CD14-positive monocyte (primary cell): ENCODE results near the gene LIPE. TPM values are rescaled to one million over a fixed set of nuclear protein-coding genes. Genes with fewer than 3 reads are reported as not detected.
A peak's percentile ranks its signal among the peaks of the same experiment; 100 is the strongest.

Source experiments
- DNase-seq, 3 donors: peaks; one replicate each; pipeline ENCODE4 v3.0.0-alpha.2; 2011 to 2022
- H2AFZ ChIP-seq: 2 replicates; pipeline ENCODE4 v1.6.0; 2012; ENCODE audit warnings: mild to moderate bottlenecking, low read depth, low read length, inconsistent platforms; ENCODE audit not compliant: insufficient read depth, poor library complexity, severe bottlenecking
- H3K27ac ChIP-seq, 2 donors: 1 replicate in 1 of 2; 2 replicates in 1 of 2; pipeline ENCODE4 v1.5.1; 2012 to 2013; ENCODE audit warnings: low read length in 2 of 2, control low read depth in 1 of 2, inconsistent platforms in 1 of 2, low read depth in 1 of 2, mild to moderate bottlenecking in 1 of 2
- H3K27me3 ChIP-seq, 2 donors: one replicate each; pipeline versions ENCODE4 v1.6.0 to v1.6.1; 2011 to 2013; ENCODE audit warnings: low read length in 2 of 2; ENCODE audit not compliant: control insufficient read depth in 2 of 2, insufficient read depth in 2 of 2
- H3K36me3 ChIP-seq, 2 donors: replicated peaks in 1 of 2; 1 replicate in 1 of 2; 2 replicates in 1 of 2; pipeline versions ENCODE4 v1.5.1 to v1.6.1; 2012 to 2013; ENCODE audit warnings: low read length in 2 of 2, control low read depth in 1 of 2, inconsistent platforms in 1 of 2, mild to moderate bottlenecking in 1 of 2; ENCODE audit not compliant: insufficient read depth in 2 of 2, control insufficient read depth in 1 of 2
- H3K4me1 ChIP-seq, 2 donors: 1 replicate in 1 of 2; 2 replicates in 1 of 2; pipeline versions ENCODE4 v1.5.1 to v1.6.1; 2012 to 2013; ENCODE audit warnings: low read length in 2 of 2, control low read depth in 1 of 2, inconsistent platforms in 1 of 2, mild to moderate bottlenecking in 1 of 2, moderate library complexity in 1 of 2; ENCODE audit not compliant: insufficient read depth in 2 of 2, control insufficient read depth in 1 of 2
- H3K4me2 ChIP-seq: replicated peaks from 2 replicates; pipeline ENCODE3; 2012; ENCODE audit warnings: low read length, moderate library complexity, mild to moderate bottlenecking; ENCODE audit not compliant: poor library complexity, severe bottlenecking; ENCODE audit errors: extremely low read depth
- H3K4me3 ChIP-seq, 3 experiments: fragments of 200-600 bp in 1 of 3; sonication (generic) in 1 of 3; replicated peaks in 1 of 3; 1 replicate in 2 of 3; 2 replicates in 1 of 3; pipeline ENCODE4 v1.5.1; 2011 to 2013; ENCODE audit warnings: low read length in 3 of 3, mild to moderate bottlenecking in 3 of 3, control low read depth in 2 of 3, low read depth in 2 of 3, inconsistent platforms in 1 of 3, moderate library complexity in 1 of 3
- H3K79me2 ChIP-seq: 2 replicates; pipeline ENCODE4 v1.6.0; 2012; ENCODE audit warnings: mild to moderate bottlenecking, control low read depth, inconsistent platforms, low read length, moderate library complexity; ENCODE audit not compliant: insufficient read depth
- H3K9ac ChIP-seq: 2 replicates; pipeline ENCODE4 v1.6.0; 2017; ENCODE audit warnings: low read length, mild to moderate bottlenecking; ENCODE audit not compliant: insufficient read depth, poor library complexity, severe bottlenecking
- H3K9me3 ChIP-seq, 2 donors: replicated peaks in 1 of 2; 1 replicate in 1 of 2; 2 replicates in 1 of 2; pipeline versions ENCODE4 v1.5.1 to v1.6.1; 2012 to 2013; ENCODE audit warnings: low read length in 2 of 2, control low read depth in 1 of 2; ENCODE audit not compliant: control insufficient read depth in 1 of 2, insufficient read depth in 1 of 2
- H4K20me1 ChIP-seq: 2 replicates; pipeline ENCODE4 v1.6.0; 2012; ENCODE audit warnings: mild to moderate bottlenecking, low read length, control low read depth, moderate library complexity; ENCODE audit not compliant: insufficient read depth
- H3K27ac Mint-ChIP-seq, 7 donors: one replicate each; pipeline ENCODE4 v1.8.0; 2020; ENCODE audit warnings: mild to moderate bottlenecking in 7 of 7, mixed read lengths in 7 of 7, moderate library complexity in 6 of 7, inconsistent platforms in 2 of 7
- H3K27me3 Mint-ChIP-seq, 3 donors: one replicate each; pipeline ENCODE4 v1.8.0; 2021 to 2022; ENCODE audit warnings: low read depth in 3 of 3, mild to moderate bottlenecking in 3 of 3, mixed read lengths in 3 of 3, moderate library complexity in 3 of 3, inconsistent platforms in 1 of 3
- H3K36me3 Mint-ChIP-seq, 2 donors: one replicate each; pipeline ENCODE4 v1.8.0; 2020; ENCODE audit warnings: mixed read lengths in 2 of 2, inconsistent platforms in 1 of 2, mild to moderate bottlenecking in 1 of 2
- H3K4me1 Mint-ChIP-seq: one replicate; pipeline ENCODE4 v1.8.0; 2020; ENCODE audit warnings: mild to moderate bottlenecking, mixed read lengths
- H3K4me3 Mint-ChIP-seq, 2 donors: one replicate each; pipeline ENCODE4 v1.8.0; 2020; ENCODE audit warnings: mild to moderate bottlenecking in 2 of 2, mixed read lengths in 2 of 2, moderate library complexity in 1 of 2
- H3K9me3 Mint-ChIP-seq, 7 donors: one replicate each; pipeline ENCODE4 v1.8.0; 2020 to 2022; ENCODE audit warnings: mixed read lengths in 7 of 7, mild to moderate bottlenecking in 6 of 7, moderate library complexity in 6 of 7, inconsistent platforms in 2 of 7
- CTCF ChIP-seq: fragments of 200-600 bp; IDR thresholded peaks from one replicate; pipeline ENCODE4 v1.8.0; 2022; ENCODE audit warnings: antibody characterized with exemption, mild to moderate bottlenecking
- WGBS: methylation state at CpG from one replicate; pipeline ENCODE4 v1.1.5; 2013; ENCODE audit warnings: missing lambda C conversion rate; ENCODE audit not compliant: insufficient coverage; 5-methylcytosine and 5-hydroxymethylcytosine counted together
- intact Hi-C, 2 donors: fragments of 100-400 bp; cut with micrococcal nuclease; formaldehyde crosslinking; loops; one replicate each; pipeline versions ENCODE4 v1.15.0 to v1.15.1; 2023
- polyA plus RNA-seq, 3 donors: library from polyadenylated mRNA; depleted of rRNA in 1 of 3; unstranded in 2 of 3; stranded (reverse) in 1 of 3; fragments of 300-500 nt in 2 of 3; fragments of >200 nt in 1 of 3; fragmentation: Illumina TruSeq in 2 of 3; gene quantifications; 1 replicate in 2 of 3; 2 replicates in 1 of 3; pipeline ENCODE4 v1.2.3, GENCODE V29; 2012 to 2021

The LIPE gene
- polyA plus RNA-seq, 3 donors = 0.31 TPM; not detected in 2

GRCh38 chr19:42440357-42441048 lies 13.3 kb upstream of the LIPE start:
- H3K27ac ChIP-seq = no peak overlapping the region
- H2AFZ ChIP-seq = no peak overlapping the region
- H3K4me1 ChIP-seq = peaks cover 0 to 6% of the 10 kb centered on the region in 2 donors
- Mint-ChIP-seq H3K36me3 (no peaks in the 10 kb centered on the region), H3K4me1 (peaks cover 15% of the 10 kb centered on the region), H3K9me3 (no peaks in the 10 kb centered on the region), H3K27me3 (peaks cover 7 to 14% (median 7%) of the 10 kb centered on the region in 3 donors), H3K4me3 (peak overlapping the region in 1 of 2 donors; percentile 60), H3K27ac (no peak overlapping the region)
- H3K27me3 ChIP-seq = peaks cover 0 to 3% of the 10 kb centered on the region in 2 donors
- 29% methylated on average over 3 of the region's 16 CpGs for WGBS
- H3K4me2 ChIP-seq = no peak overlapping the region
- no peak overlapping the region for H3K4me3 ChIP-seq
- H4K20me1 ChIP-seq = no peaks in the 10 kb centered on the region
- no peak overlapping the region for H3K9ac ChIP-seq
- TF ChIP-seq CTCF = peak; percentile 95
- intact Hi-C loops = no loop called here
- H3K9me3 ChIP-seq = no peaks in the 10 kb centered on the region
- H3K79me2 ChIP-seq = no peaks in the 10 kb centered on the region
- H3K36me3 ChIP-seq = no peaks in the 10 kb centered on the region
- peak; percentile 59 to 67 (median 59) for DNase-seq

- Histone ChIP-seq H3K9me3 (no peaks in the 10 kb centered on the region), H3K9ac (no peak overlapping the region), H3K36me3 (no peaks in the 10 kb centered on the region), H4K20me1 (no peaks in the 10 kb centered on the region), H3K79me2 (no peaks in the 10 kb centered on the region), H3K4me2 (no peak overlapping the region), H3K27ac (no peak overlapping the region), H2AFZ (no peak overlapping the region), H3K27me3 (peaks cover 0 to 2% of the 10 kb centered on the region in 2 donors), H3K4me1 (peaks cover 0 to 4% of the 10 kb centered on the region in 2 donors), H3K4me3 (no peak overlapping the region)
- intact Hi-C loops = no loop called here
- Mint-ChIP-seq H3K36me3 (no peaks in the 10 kb centered on the region), H3K27me3 (peaks cover 7 to 13% (median 8%) of the 10 kb centered on the region in 3 donors), H3K4me3 (no peak overlapping the region), H3K9me3 (no peaks in the 10 kb centered on the region), H3K4me1 (peaks cover 15% of the 10 kb centered on the region), H3K27ac (no peak overlapping the region)
- TF ChIP-seq CTCF = no peak
- no peak for DNase-seq
- WGBS = 20% methylated on average over 1 of the region's 3 CpGs
Measured at GRCh38 chr19:42436006-42436405, 8.8 kb upstream of the LIPE start.
